ENCODE results near the gene INSR. TPM values are rescaled to one million over a fixed set of nuclear protein-coding genes. Genes with fewer than 3 reads are reported as not detected.
"Not testable (repeated sequence)": the region's sequence is repeated elsewhere in the genome, so short reads cannot be mapped to it uniquely, and the experiment has no call there.

The INSR gene
- total and polyA plus RNA-seq, 4 donors = 4.8 to 106 (median 39.5) TPM

DNA sequence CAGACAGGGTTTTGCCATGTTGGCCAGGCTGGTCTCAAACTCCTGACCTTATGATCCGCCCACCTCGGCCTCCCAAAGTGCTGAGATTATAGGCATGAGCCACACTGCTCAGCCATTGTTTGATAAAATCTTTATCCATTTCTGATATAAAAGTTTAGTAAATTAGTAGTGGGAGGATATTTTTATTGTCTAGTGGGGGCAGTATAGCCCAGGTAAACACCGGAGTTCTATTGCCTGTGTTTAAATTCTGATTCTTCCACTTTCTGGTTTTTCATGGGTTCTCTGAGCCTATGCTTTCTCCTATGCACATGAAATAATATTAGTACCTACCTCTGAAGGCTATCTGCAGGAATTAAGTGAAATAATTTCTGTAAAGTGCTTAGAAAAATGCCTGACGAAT is 34.4 kb upstream of the INSR start:
- intact Hi-C loops (cut with DNase I) = no loop called here
- Histone ChIP-seq H3K4me3 (ENCODE audit: low read length in 2 of 2) (no peak overlapping the region), H3K36me3 (ENCODE audit: control insufficient read depth in 1 of 2, insufficient read depth in 2 of 2, low read length in 1 of 2) (no peaks in the 10 kb centered on the region), H3K27ac (ENCODE audit: low read depth in 1 of 2, low read length in 2 of 2) (no peak overlapping the region), H3K4me1 (ENCODE audit: control insufficient read depth in 1 of 2, insufficient read depth in 2 of 2, low read length in 2 of 2) (no peaks in the 10 kb centered on the region), H3K9me3 (ENCODE audit: control insufficient read depth, low read length) (no peaks in the 10 kb centered on the region), H3K27me3 (ENCODE audit: control insufficient read depth in 1 of 2, insufficient read depth in 2 of 2, low read length in 1 of 2) (no peaks in the 10 kb centered on the region)
- ATAC-seq (ENCODE audit: low FRiP score) (no peak), DNase-seq (peak in 1 of 2 donors; percentile 11)
- WGBS, 2 donors = 90 to 91% methylated on average over 4 of the region's 4 CpGs

DNA sequence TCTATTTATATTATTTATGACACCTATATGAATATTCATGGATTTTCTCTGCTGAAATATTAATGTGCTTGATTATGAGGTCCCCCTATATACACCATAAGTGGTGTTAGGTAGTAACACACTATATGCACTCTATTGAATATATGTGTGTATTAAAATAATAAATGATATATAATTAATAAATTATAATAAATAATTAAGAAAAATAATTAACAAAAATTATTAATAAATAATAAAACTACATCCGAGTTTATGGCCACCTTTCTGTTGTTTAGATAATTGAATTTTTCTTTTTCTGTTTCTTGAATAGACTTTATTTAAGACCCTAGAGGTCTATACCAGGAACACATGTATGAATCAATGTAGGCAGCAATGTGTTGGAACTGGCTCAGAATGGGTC is 33.6 kb upstream of the INSR start:
- no peak for ATAC-seq (ENCODE audit: low FRiP score)
- Histone ChIP-seq H3K4me1 (ENCODE audit: control insufficient read depth in 1 of 2, insufficient read depth in 2 of 2, low read length in 2 of 2) (no peaks in the 10 kb centered on the region), H3K9me3 (ENCODE audit: control insufficient read depth, low read length) (no peaks in the 10 kb centered on the region), H3K36me3 (ENCODE audit: control insufficient read depth in 1 of 2, insufficient read depth in 2 of 2, low read length in 1 of 2) (no peaks in the 10 kb centered on the region), H3K27ac (ENCODE audit: low read depth in 1 of 2, low read length in 2 of 2) (no peak overlapping the region), H3K27me3 (ENCODE audit: control insufficient read depth in 1 of 2, insufficient read depth in 2 of 2, low read length in 1 of 2) (no peaks in the 10 kb centered on the region), H3K4me3 (ENCODE audit: low read length in 2 of 2) (no peak overlapping the region)
- no peak for DNase-seq
- intact Hi-C loops (cut with DNase I) = no loop called here
- 78 to 84% methylated on average over 1 of the region's 1 CpG for WGBS, 2 donors

DNA sequence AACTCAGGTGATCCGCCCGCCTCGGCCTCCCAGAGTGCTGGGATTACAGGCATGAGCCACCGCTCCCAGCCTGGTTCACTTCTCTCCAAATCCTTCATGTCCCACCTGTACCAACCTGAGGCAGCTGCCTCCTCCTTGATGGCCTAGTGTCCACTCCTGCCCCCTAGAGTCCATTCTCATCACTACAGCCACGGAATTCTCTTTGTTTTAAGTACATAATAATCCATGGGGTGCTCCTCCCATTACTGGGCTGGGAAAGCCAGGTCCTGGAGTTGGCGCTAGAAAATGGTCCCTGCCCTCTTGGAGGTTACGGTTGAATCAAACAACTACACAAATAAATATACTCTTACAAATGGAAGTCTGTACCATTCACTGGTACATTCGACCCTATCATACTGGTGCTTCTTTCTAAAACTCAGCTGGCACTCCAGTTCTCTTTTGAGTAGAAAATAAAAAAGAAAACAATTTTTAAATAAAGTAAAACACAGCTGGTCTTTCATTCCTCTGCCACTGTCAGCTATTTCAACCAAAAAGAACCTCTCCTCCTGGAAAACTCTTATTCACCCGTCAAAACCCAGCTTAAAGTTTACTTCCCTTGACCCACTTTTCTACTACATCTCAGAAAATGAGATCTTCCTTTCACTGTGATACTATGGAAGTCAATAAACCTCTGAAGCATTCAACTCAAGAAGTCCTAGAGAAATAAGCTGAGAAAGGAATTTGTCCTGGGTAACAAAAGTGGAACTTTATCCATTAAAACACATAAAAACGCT is 32.1 kb upstream of the INSR start:
- 73 to 75% methylated on average over 10 of the region's 10 CpGs for WGBS, 2 donors
- Histone ChIP-seq H3K27me3 (ENCODE audit: control insufficient read depth in 1 of 2, insufficient read depth in 2 of 2, low read length in 1 of 2) (no peaks in the 10 kb centered on the region), H3K36me3 (ENCODE audit: control insufficient read depth in 1 of 2, insufficient read depth in 2 of 2, low read length in 1 of 2) (no peaks in the 10 kb centered on the region), H3K4me3 (ENCODE audit: low read length in 2 of 2) (no peak overlapping the region), H3K4me1 (ENCODE audit: control insufficient read depth in 1 of 2, insufficient read depth in 2 of 2, low read length in 2 of 2) (no peaks in the 10 kb centered on the region), H3K9me3 (ENCODE audit: control insufficient read depth, low read length) (no peaks in the 10 kb centered on the region), H3K27ac (ENCODE audit: low read depth in 1 of 2, low read length in 2 of 2) (no peak overlapping the region)
- ATAC-seq (ENCODE audit: low FRiP score) (no peak), DNase-seq (peak in 1 of 2 donors; percentile 24)
- intact Hi-C loops (cut with DNase I) = no loop called here

DNA sequence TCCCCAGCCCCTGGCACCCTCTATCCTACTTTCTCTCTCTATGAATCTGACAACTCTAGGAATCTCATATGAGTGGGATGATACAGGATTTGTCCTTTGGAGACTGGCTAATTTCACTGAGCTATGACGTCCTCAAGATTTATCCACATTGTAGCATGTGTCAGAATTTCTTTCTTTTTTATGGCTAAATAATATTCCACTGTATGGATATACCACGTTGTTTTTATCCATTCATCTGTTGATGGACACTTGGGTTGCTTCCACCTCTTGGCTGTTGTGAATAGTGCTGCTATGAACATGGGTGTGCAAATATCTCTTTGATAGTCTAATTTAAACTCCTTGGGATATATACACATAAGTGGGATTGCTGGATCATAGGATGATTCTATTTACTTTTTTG is 24.0 kb upstream of the INSR start:
- no peaks in the 10 kb centered on the region for H3K36me3 ChIP-seq (ENCODE audit: control insufficient read depth in 1 of 2, insufficient read depth in 2 of 2, low read length in 1 of 2)
- no peak overlapping the region for H3K27ac ChIP-seq (ENCODE audit: low read depth in 1 of 2, low read length in 2 of 2)
- no peaks in the 10 kb centered on the region for H3K4me1 ChIP-seq (ENCODE audit: control insufficient read depth in 1 of 2, insufficient read depth in 2 of 2, low read length in 2 of 2)
- H3K27me3 ChIP-seq (ENCODE audit: control insufficient read depth in 1 of 2, insufficient read depth in 2 of 2, low read length in 1 of 2) = peaks cover 0 to 1% of the 10 kb centered on the region in 2 donors
- no peak for ATAC-seq (ENCODE audit: low FRiP score)
- H3K9me3 ChIP-seq (ENCODE audit: control insufficient read depth, low read length) = no peaks in the 10 kb centered on the region
- 47% methylated on average over 2 of the region's 2 CpGs for WGBS, 2 donors
- intact Hi-C loops (cut with DNase I) = no loop called here
- no peak for DNase-seq
- no peak overlapping the region for H3K4me3 ChIP-seq (ENCODE audit: low read length in 2 of 2)

DNA sequence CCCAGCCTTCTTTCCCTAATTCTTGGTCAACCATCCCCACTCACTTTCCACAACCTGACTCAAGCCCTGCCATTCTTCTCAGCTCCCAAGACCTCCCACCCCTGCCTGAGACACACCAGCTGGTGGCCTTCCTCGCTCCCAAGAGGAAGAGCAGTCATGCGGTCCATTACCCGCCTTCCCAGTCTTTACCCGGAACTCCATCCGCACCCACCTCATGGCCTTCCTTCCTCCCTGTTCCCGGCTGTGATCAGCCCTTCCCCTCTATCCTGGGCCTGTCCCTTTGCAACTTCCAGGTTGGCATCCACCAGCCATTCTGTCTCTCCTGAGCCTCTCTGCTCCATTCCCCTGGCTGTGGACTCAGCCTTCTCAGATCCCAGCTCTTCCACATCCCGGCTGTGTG is 18.6 kb upstream of the INSR start:
- H3K9me3 ChIP-seq (ENCODE audit: control insufficient read depth, low read length) = no peaks in the 10 kb centered on the region
- intact Hi-C loops (cut with DNase I) = no loop called here
- ATAC-seq (ENCODE audit: low FRiP score) (no peak), DNase-seq (peak in 1 of 2 donors; percentile 59)
- no peaks in the 10 kb centered on the region for H3K4me1 ChIP-seq (ENCODE audit: control insufficient read depth in 1 of 2, insufficient read depth in 2 of 2, low read length in 2 of 2)
- 89 to 94% methylated on average over 7 of the region's 7 CpGs for WGBS, 2 donors
- H3K27ac ChIP-seq (ENCODE audit: low read depth in 1 of 2, low read length in 2 of 2) = no peak overlapping the region
- H3K36me3 ChIP-seq (ENCODE audit: control insufficient read depth in 1 of 2, insufficient read depth in 2 of 2, low read length in 1 of 2) = no peaks in the 10 kb centered on the region
- no peak overlapping the region for H3K4me3 ChIP-seq (ENCODE audit: low read length in 2 of 2)
- peaks cover 0 to under 1% of the 10 kb centered on the region in 2 donors for H3K27me3 ChIP-seq (ENCODE audit: control insufficient read depth in 1 of 2, insufficient read depth in 2 of 2, low read length in 1 of 2)

DNA sequence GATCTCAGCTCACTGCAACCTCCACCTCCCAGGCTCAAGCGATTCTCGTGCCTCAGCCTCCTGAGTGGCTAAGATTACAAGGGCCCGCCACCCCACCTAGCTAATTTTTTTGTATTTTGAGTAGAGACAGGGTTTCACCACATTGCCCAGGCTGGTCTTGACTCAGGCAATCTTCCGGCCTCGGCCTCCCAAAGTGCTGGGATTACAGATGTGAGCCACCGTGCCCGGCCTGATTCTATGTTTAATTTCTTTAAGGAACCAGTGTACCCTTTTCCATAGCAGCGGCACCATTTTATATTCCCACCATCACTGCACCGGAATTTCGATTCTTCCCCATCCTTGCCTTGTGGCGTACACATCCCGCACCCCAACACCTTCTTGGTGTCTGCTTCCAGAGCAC is 17.7 kb upstream of the INSR start:
- H3K27ac ChIP-seq (ENCODE audit: low read depth in 1 of 2, low read length in 2 of 2) = no peak overlapping the region
- no peaks in the 10 kb centered on the region for H3K4me1 ChIP-seq (ENCODE audit: control insufficient read depth in 1 of 2, insufficient read depth in 2 of 2, low read length in 2 of 2)
- ATAC-seq (ENCODE audit: low FRiP score) (no peak), DNase-seq (peak in 1 of 2 donors; percentile 66)
- H3K27me3 ChIP-seq (ENCODE audit: control insufficient read depth in 1 of 2, insufficient read depth in 2 of 2, low read length in 1 of 2) = no peaks in the 10 kb centered on the region
- WGBS, 2 donors = 95 to 97% methylated on average over 12 of the region's 12 CpGs
- no peaks in the 10 kb centered on the region for H3K9me3 ChIP-seq (ENCODE audit: control insufficient read depth, low read length)
- no peaks in the 10 kb centered on the region for H3K36me3 ChIP-seq (ENCODE audit: control insufficient read depth in 1 of 2, insufficient read depth in 2 of 2, low read length in 1 of 2)
- intact Hi-C loops (cut with DNase I) = no loop called here
- no peak overlapping the region for H3K4me3 ChIP-seq (ENCODE audit: low read length in 2 of 2)

DNA sequence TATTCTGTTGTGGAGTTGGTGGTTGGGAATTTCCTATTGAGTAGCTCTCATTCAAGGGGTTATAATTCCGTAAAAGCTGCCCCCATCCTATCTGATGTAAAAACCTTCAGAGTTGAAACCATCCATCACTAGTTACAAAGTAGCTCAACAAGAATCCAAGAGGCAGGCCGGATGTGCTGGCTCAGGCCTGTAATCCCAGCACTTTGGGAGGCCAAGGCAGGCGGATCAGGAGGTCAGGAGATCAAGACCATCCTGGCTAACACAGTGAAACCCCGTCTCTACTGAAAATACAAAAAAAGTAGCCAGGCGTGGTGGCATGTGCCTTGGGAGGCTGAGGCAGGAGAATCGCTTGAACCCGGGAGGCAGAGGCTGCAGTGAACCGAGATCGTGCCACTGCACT is 14.1 kb upstream of the INSR start:
- H3K27ac ChIP-seq (ENCODE audit: low read depth in 1 of 2, low read length in 2 of 2); H3K4me3 ChIP-seq (ENCODE audit: low read length in 2 of 2); H3K9me3 ChIP-seq (ENCODE audit: control insufficient read depth, low read length); intact Hi-C loops (cut with DNase I); H3K4me1 ChIP-seq (ENCODE audit: control insufficient read depth in 1 of 2, insufficient read depth in 2 of 2, low read length in 2 of 2); ATAC-seq (ENCODE audit: low FRiP score); H3K27me3 ChIP-seq (ENCODE audit: control insufficient read depth in 1 of 2, insufficient read depth in 2 of 2, low read length in 1 of 2); H3K36me3 ChIP-seq (ENCODE audit: control insufficient read depth in 1 of 2, insufficient read depth in 2 of 2, low read length in 1 of 2): not testable (repeated sequence)
- WGBS, 2 donors = 79 to 84% methylated on average over 9 of the region's 9 CpGs
- DNase-seq = peak in 1 of 2 donors; percentile 35

DNA sequence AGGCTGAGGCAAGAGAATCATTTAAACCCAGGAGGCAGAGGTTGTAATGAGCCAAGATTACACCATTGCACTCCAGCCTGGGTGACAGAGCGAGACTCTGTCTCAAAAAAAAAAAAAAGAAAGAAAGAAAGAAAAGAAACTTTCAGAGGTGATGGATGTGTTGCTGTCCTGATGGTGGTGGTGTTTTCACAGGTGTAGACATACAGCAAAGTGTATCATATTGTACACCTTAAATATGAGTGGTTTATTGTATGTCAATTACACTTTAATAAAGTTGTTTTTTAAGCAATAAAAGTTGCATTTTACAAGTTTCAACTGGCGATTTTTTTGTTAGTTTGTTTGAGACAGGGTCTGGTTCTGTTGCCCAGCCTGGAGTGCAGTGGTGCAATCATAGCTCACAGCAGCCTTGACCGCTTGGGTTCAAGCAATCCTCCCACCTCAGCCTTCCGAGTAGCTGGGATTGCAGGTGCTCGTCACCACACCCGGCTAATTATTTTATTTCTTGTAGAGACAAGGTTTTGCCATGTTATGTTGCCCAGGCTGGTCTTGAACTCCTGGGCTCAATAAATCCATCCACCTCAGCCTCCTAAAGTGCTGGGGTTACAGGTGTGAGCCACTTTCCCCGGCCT is 13.5 kb upstream of the INSR start:
- no peak overlapping the region for H3K4me3 ChIP-seq (ENCODE audit: low read length in 2 of 2)
- intact Hi-C loops (cut with DNase I) = no loop called here
- no peaks in the 10 kb centered on the region for H3K36me3 ChIP-seq (ENCODE audit: control insufficient read depth in 1 of 2, insufficient read depth in 2 of 2, low read length in 1 of 2)
- H3K9me3 ChIP-seq (ENCODE audit: control insufficient read depth, low read length) = no peaks in the 10 kb centered on the region
- ATAC-seq (ENCODE audit: low FRiP score) = no peak
- 79 to 83% methylated on average over 7 of the region's 7 CpGs for WGBS, 2 donors
- DNase-seq = peak in 1 of 2 donors; percentile 14
- H3K27ac ChIP-seq (ENCODE audit: low read depth in 1 of 2, low read length in 2 of 2) = no peak overlapping the region
- no peaks in the 10 kb centered on the region for H3K27me3 ChIP-seq (ENCODE audit: control insufficient read depth in 1 of 2, insufficient read depth in 2 of 2, low read length in 1 of 2)
- no peaks in the 10 kb centered on the region for H3K4me1 ChIP-seq (ENCODE audit: control insufficient read depth in 1 of 2, insufficient read depth in 2 of 2, low read length in 2 of 2)

DNA sequence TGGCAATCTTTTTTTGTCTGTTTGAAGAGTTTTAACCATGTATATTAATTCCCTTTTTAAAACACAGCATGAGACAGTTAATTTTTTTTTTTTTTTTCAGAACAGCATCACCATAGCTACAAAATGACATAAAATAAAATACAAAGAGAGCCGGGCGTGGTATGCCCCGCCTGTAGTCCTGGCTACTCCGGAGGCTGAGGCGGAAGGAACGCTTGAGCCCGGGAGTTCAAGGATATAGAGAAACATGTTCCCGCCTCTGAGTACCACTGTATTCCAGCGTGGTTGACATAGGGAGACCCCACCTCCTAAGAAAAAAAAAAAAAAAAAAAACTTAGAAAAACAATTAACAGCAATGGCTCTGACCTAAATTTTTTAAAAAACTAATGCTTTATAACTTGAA is 10.0 kb upstream of the INSR start:
- Histone ChIP-seq H3K4me3 (ENCODE audit: low read length in 2 of 2) (no peak overlapping the region), H3K27me3 (ENCODE audit: control insufficient read depth in 1 of 2, insufficient read depth in 2 of 2, low read length in 1 of 2) (no peaks in the 10 kb centered on the region), H3K36me3 (ENCODE audit: control insufficient read depth in 1 of 2, insufficient read depth in 2 of 2, low read length in 1 of 2) (no peaks in the 10 kb centered on the region), H3K27ac (ENCODE audit: low read depth in 1 of 2, low read length in 2 of 2) (no peak overlapping the region), H3K9me3 (ENCODE audit: control insufficient read depth, low read length) (no peaks in the 10 kb centered on the region), H3K4me1 (ENCODE audit: control insufficient read depth in 1 of 2, insufficient read depth in 2 of 2, low read length in 2 of 2) (no peaks in the 10 kb centered on the region)
- ATAC-seq (ENCODE audit: low FRiP score) (no peak), DNase-seq (peak in 1 of 2 donors; percentile 31)
- intact Hi-C loops (cut with DNase I) = no loop called here
- WGBS, 2 donors = 56 to 59% methylated on average over 9 of the region's 9 CpGs

All from aorta (tissue), 5 donors.